GM23338 (cell line): ENCODE results near the gene AMBP.
A peak's percentile ranks its signal among the peaks of the same experiment; 100 is the strongest.

Experiments
- CTCF ChIP-seq, 2 experiments: fragments of 200-600 bp in 1 of 2; sonication (generic) in 1 of 2; conservative IDR thresholded peaks; 2 replicates each; pipeline versions ENCODE4 v1.5.1 to v1.6.1; 2016 to 2017; ENCODE audit warnings: antibody characterized with exemption in 2 of 2, low read depth in 2 of 2, mild to moderate bottlenecking in 2 of 2, moderate library complexity in 1 of 2
- POLR2AphosphoS5 ChIP-seq: IDR thresholded peaks from 2 replicates; pipeline ENCODE4 v1.6.1; 2016; ENCODE audit warnings: antibody characterized with exemption, low read depth

DNA sequence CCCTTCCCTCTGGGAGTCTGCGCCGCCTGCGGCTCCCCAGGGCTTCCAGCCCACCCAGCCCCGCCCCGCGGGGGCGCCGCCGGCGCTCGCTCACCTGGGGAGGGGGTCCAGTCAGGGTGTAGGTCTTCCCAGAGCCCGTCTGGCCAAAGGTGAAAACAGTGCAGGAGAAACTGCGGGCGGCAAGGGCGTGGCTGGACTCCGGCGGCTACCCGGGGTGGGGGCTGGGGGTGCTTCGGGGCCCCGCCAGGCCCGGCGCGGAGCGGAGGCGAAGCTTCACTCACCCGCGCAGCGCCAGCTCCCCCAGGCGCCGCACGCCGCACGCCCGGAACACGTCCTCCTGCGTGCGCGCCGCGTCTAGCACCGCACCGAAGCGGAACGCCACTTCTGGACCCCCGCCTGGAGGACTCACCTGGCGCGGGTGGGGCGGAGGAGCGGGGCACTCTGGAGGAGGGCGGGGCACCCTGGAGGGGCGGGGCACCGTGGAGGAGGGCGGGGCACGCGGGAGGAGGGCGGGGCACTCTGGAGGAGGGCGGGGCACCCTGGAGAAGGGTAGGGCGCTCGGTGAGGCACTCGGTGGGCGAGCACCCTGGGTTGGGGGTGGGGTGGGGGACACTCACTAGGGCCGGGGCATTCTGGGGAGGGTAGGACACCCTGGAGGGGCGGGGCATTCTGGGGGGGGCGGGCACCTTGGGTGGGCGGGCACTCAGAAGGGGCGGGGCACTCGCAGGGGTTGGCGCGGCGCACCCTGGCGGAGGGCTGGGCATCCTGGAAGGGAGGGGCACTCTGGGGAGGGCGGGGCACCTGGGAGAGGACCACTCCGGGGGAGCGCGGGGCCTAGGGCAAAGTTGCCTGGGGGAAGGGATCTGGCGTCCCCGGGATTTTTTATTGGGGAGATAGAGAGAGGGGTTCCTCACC, 20.2 kb upstream of the AMBP start:
- TF ChIP-seq CTCF (conservative IDR thresholded peaks at IDR 0.05; ENCODE audit: low read depth in 2 of 2): peak in 1 of 2 experiments; percentile 24; a peak in 2 of 4 replicates
- TF ChIP-seq POLR2AphosphoS5: peak; percentile 35
